Stomach (tissue), 9 donors: ENCODE data around the gene PKD2L2. TPM values are rescaled to one million over a fixed set of nuclear protein-coding genes. Genes with fewer than 3 reads are reported as not detected.
"Not testable (repeated sequence)": the region's sequence is repeated elsewhere in the genome, so short reads cannot be mapped to it uniquely, and the experiment has no call there.

Experiments used
- DNase-seq, 2 donors: peaks; one replicate each; pipeline versions ENCODE4 v3.0.0 to v3.0.0-alpha.2; 2013 to 2019
- H3K27ac ChIP-seq, 5 donors: fragments of 200-600 bp in 4 of 5; sonication (generic) in 4 of 5; one replicate each; pipeline ENCODE4 v1.5.1; 2013 to 2019; ENCODE audit warnings: mild to moderate bottlenecking in 1 of 5, moderate library complexity in 1 of 5
- H3K27me3 ChIP-seq, 3 donors: fragments of 200-600 bp; sonication (generic); one replicate each; pipeline ENCODE4 v1.5.1; 2017 to 2019; ENCODE audit warnings: mixed run types in 1 of 3
- H3K36me3 ChIP-seq, 4 donors: fragments of 200-600 bp; sonication (generic); 1 replicate in 3 of 4; 2 replicates in 1 of 4; pipeline ENCODE4 v1.5.1; 2016 to 2019
- H3K4me1 ChIP-seq, 4 donors: fragments of 200-600 bp; sonication (generic); one replicate each; pipeline ENCODE4 v1.5.1; 2016 to 2019
- H3K4me3 ChIP-seq, 4 donors: fragments of 200-600 bp; sonication (generic) in 3 of 4; one replicate each; pipeline ENCODE4 v1.5.1; 2016 to 2019; ENCODE audit warnings: mild to moderate bottlenecking in 1 of 4
- H3K9me3 ChIP-seq, 4 donors: fragments of 200-600 bp; sonication (generic); one replicate each; pipeline ENCODE4 v1.5.1; 2016 to 2019
- CTCF ChIP-seq, 7 experiments: fragments of 450-650 bp in 4 of 7; fragments of 200-600 bp in 3 of 7; sonication (generic) in 3 of 7; IDR thresholded peaks; one replicate each; pipeline ENCODE4 v1.5.1; 2016 to 2019; ENCODE audit warnings: antibody characterized with exemption in 7 of 7, control low read depth in 2 of 7, mild to moderate bottlenecking in 1 of 7
- EP300 ChIP-seq: sonication (generic); formaldehyde crosslinking; IDR thresholded peaks from one replicate; pipeline ENCODE4 v1.6.1; 2017; ENCODE audit warnings: antibody characterized with exemption
- POLR2A ChIP-seq, 4 donors: fragments of 450-650 bp; IDR thresholded peaks; one replicate each; pipeline ENCODE4 v1.6.1; 2016; ENCODE audit warnings: antibody characterized with exemption in 4 of 4, control low read depth in 2 of 4, mild to moderate bottlenecking in 1 of 4, moderate library complexity in 1 of 4
- POLR2AphosphoS5 ChIP-seq, 3 donors: sonication (generic); formaldehyde crosslinking; IDR thresholded peaks; one replicate each; pipeline ENCODE4 v1.6.1; 2016; ENCODE audit warnings: antibody characterized with exemption in 3 of 3
- WGBS, 5 donors: extraction: QIAGEN DNeasy Blood & Tissue Kit in 3 of 5; methylation state at CpG; one replicate each; pipeline versions ENCODE4 v1.1.5 to v1.1.7; 2013 to 2018; 5-methylcytosine and 5-hydroxymethylcytosine counted together
- intact Hi-C: fragments of 100-400 bp; cut with DNase I; formaldehyde crosslinking; loops from one replicate; pipeline ENCODE4 v1.15.1; 2023; ENCODE audit warnings: low total_unique reads
- polyA plus RNA-seq, 3 donors: library from polyadenylated mRNA; stranded (reverse); fragments of 200-250 nt; gene quantifications; one replicate each; pipeline ENCODE4 v1.2.3, GENCODE V29; 2013
- total RNA-seq, 5 donors: library from RNA; depleted of rRNA; stranded (reverse); fragments of >200 nt; gene quantifications; one replicate each; pipeline versions ENCODE4 v1.1.0 to v1.2.3, GENCODE V29; 2014 to 2016
- donor health status: healthy with polysubstance abuse.
- donor health status: Bipolar disorder and iron deficiency.
- donor health status: healthy.

PKD2L2 gene
- total and polyA plus RNA-seq, 8 donors, result not detected

GRCh38 chr5:137957948-137958347 lies 68.7 kb downstream of the PKD2L2 start:
- H3K36me3 ChIP-seq, result peaks cover 0 to 73% (median 58%) of the 10 kb centered on the region in 4 donors
- no peaks in the 10 kb centered on the region for H3K9me3 ChIP-seq
- peaks cover 0 to 30% (median 11%) of the 10 kb centered on the region in 4 donors for H3K4me1 ChIP-seq
- H3K4me3 ChIP-seq, result no peak overlapping the region
- 43 to 61% (median 53%) methylated on average over 1 of the region's 1 CpG for WGBS, 5 donors
- intact Hi-C loops, result no loop called here
- TF ChIP-seq POLR2A (IDR thresholded peaks at IDR 0.05) (no peak), EP300 (no peak), POLR2AphosphoS5 (IDR thresholded peaks at IDR 0.05) (no peak), CTCF (IDR thresholded peaks at IDR 0.05) (no peak)
- no peak overlapping the region for H3K27ac ChIP-seq
- no peaks in the 10 kb centered on the region for H3K27me3 ChIP-seq
- DNase-seq, result no peak

- no peak for DNase-seq
- H3K36me3 ChIP-seq, result peaks cover 0 to 70% (median 57%) of the 10 kb centered on the region in 4 donors
- peaks cover 0 to 27% (median 5%) of the 10 kb centered on the region in 4 donors for H3K4me1 ChIP-seq
- 80 to 93% (median 86%) methylated on average over 4 of the region's 4 CpGs for WGBS, 5 donors
- no peak for TF ChIP-seq POLR2AphosphoS5 (IDR thresholded peaks at IDR 0.05)
- no peak overlapping the region for H3K4me3 ChIP-seq
- H3K9me3 ChIP-seq, result no peaks in the 10 kb centered on the region
- H3K27ac ChIP-seq, result no peak overlapping the region
- intact Hi-C loops, result no loop called here
- H3K27me3 ChIP-seq, result no peaks in the 10 kb centered on the region
Measured at GRCh38 chr5:137959488-137959887, 70.2 kb downstream of the PKD2L2 start.

- Histone ChIP-seq H3K27me3 (no peaks in the 10 kb centered on the region), H3K27ac (no peak overlapping the region), H3K36me3 (peaks cover 0 to 77% (median 64%) of the 10 kb centered on the region in 4 donors), H3K4me1 (peaks cover 0 to 21% (median 2%) of the 10 kb centered on the region in 4 donors), H3K9me3 (no peaks in the 10 kb centered on the region), H3K4me3 (no peak overlapping the region)
- DNase-seq, result no peak
- WGBS, 5 donors, result 36 to 69% (median 45%) methylated on average over 2 of the region's 2 CpGs
- TF ChIP-seq POLR2A (IDR thresholded peaks at IDR 0.05) (no peak), CTCF (IDR thresholded peaks at IDR 0.05) (no peak), EP300 (no peak), POLR2AphosphoS5 (IDR thresholded peaks at IDR 0.05) (no peak)
- intact Hi-C loops, result no loop called here
Measured at GRCh38 chr5:137960141-137960540, 70.9 kb downstream of the PKD2L2 start.

GRCh38 chr5:137960819-137961218 lies 71.6 kb downstream of the PKD2L2 start:
- 83 to 94% (median 90%) methylated on average over 3 of the region's 3 CpGs for WGBS, 5 donors
- peaks cover 0 to 78% (median 67%) of the 10 kb centered on the region in 4 donors for H3K36me3 ChIP-seq
- TF ChIP-seq POLR2A (IDR thresholded peaks at IDR 0.05), result no peak
- peaks cover 0 to 17% (median 0%) of the 10 kb centered on the region in 4 donors for H3K4me1 ChIP-seq
- no peaks in the 10 kb centered on the region for H3K9me3 ChIP-seq
- no peaks in the 10 kb centered on the region for H3K27me3 ChIP-seq
- no peak for DNase-seq
- no peak overlapping the region for H3K27ac ChIP-seq
- no peak overlapping the region for H3K4me3 ChIP-seq
- intact Hi-C loops, result no loop called here

GRCh38 chr5:137970384-137970783 lies 81.1 kb downstream of the PKD2L2 start:
- 92 to 100% (median 97%) methylated on average over 2 to 4 of the region's 4 CpGs for WGBS, 5 donors
- intact Hi-C loops, H3K4me1 ChIP-seq, H3K4me3 ChIP-seq, H3K27ac ChIP-seq, DNase-seq, H3K27me3 ChIP-seq, H3K9me3 ChIP-seq: not testable (repeated sequence)
- peaks cover 0 to 36% (median 35%) of the 10 kb centered on the region in 4 donors for H3K36me3 ChIP-seq

GRCh38 chr5:137975208-137975607 lies 86.0 kb downstream of the PKD2L2 start:
- H3K27ac ChIP-seq, result no peak overlapping the region
- H3K36me3 ChIP-seq, result peaks cover 0 to 51% (median 44%) of the 10 kb centered on the region in 4 donors
- TF ChIP-seq EP300 (no peak), CTCF (IDR thresholded peaks at IDR 0.05) (no peak), POLR2AphosphoS5 (IDR thresholded peaks at IDR 0.05) (no peak), POLR2A (IDR thresholded peaks at IDR 0.05) (no peak)
- DNase-seq, result no peak
- H3K27me3 ChIP-seq, result no peaks in the 10 kb centered on the region
- H3K4me3 ChIP-seq, result no peak overlapping the region
- H3K9me3 ChIP-seq, result no peaks in the 10 kb centered on the region
- intact Hi-C loops, result no loop called here
- WGBS, 5 donors, result 88 to 99% (median 95%) methylated on average over 3 of the region's 3 CpGs
- no peaks in the 10 kb centered on the region for H3K4me1 ChIP-seq
